ENCODE measurements around the gene OR10J5.

- no peak for TF ChIP-seq CTCF (IDR thresholded peaks at IDR 0.05; ENCODE audit: low read length)
- TF ChIP-seq EZH2 (IDR thresholded peaks at IDR 0.05; ENCODE audit: borderline replicate concordance, low read length): no peak
These were observed 26.9 kb downstream of the OR10J5 start for GRCh38 chr1:159508951-159509350.
